Neutrophil (primary cell): ENCODE results near the gene MDM4.

Experiments used
- H3K27ac ChIP-seq: fragments of 200-600 bp; sonication (generic); 2 replicates; pipeline ENCODE4 v1.5.1; 2016; ENCODE audit warnings: mild to moderate bottlenecking, moderate library complexity
- H3K27me3 ChIP-seq: fragments of 200-600 bp; sonication (generic); 2 replicates; pipeline ENCODE4 v1.6.0; 2016; ENCODE audit warnings: mild to moderate bottlenecking
- H3K36me3 ChIP-seq: fragments of 200-600 bp; sonication (generic); 2 replicates; pipeline ENCODE4 v1.5.1; 2017
- H3K4me1 ChIP-seq, 2 experiments: fragments of 200-600 bp in 1 of 2; sonication (generic) in 1 of 2; 1 replicate in 1 of 2; 2 replicates in 1 of 2; pipeline versions ENCODE4 v1.5.1 to v1.6.1; 2013 to 2016; ENCODE audit warnings: low read depth in 1 of 2, low read length in 1 of 2, mild to moderate bottlenecking in 1 of 2, moderate library complexity in 1 of 2; ENCODE audit not compliant: control insufficient read depth in 1 of 2, insufficient read depth in 1 of 2
- H3K4me3 ChIP-seq, 2 experiments: fragments of 200-600 bp in 1 of 2; sonication (generic) in 1 of 2; 1 replicate in 1 of 2; 2 replicates in 1 of 2; pipeline ENCODE4 v1.5.1; 2013 to 2016; ENCODE audit warnings: low read depth in 1 of 2, low read length in 1 of 2, mild to moderate bottlenecking in 1 of 2, moderate library complexity in 1 of 2
- H3K9me3 ChIP-seq: fragments of 200-600 bp; sonication (generic); 2 replicates; pipeline ENCODE4 v1.5.1; 2016
- TF ChIP-seq, protein P1 (sequence below): fragments of 200-600 bp; sonication (generic); IDR thresholded peaks from 2 replicates; pipeline ENCODE4 v1.5.1; 2016; ENCODE audit warnings: antibody characterized with exemption

The MDM4 gene, protein sequence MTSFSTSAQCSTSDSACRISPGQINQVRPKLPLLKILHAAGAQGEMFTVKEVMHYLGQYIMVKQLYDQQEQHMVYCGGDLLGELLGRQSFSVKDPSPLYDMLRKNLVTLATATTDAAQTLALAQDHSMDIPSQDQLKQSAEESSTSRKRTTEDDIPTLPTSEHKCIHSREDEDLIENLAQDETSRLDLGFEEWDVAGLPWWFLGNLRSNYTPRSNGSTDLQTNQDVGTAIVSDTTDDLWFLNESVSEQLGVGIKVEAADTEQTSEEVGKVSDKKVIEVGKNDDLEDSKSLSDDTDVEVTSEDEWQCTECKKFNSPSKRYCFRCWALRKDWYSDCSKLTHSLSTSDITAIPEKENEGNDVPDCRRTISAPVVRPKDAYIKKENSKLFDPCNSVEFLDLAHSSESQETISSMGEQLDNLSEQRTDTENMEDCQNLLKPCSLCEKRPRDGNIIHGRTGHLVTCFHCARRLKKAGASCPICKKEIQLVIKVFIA

DNA sequence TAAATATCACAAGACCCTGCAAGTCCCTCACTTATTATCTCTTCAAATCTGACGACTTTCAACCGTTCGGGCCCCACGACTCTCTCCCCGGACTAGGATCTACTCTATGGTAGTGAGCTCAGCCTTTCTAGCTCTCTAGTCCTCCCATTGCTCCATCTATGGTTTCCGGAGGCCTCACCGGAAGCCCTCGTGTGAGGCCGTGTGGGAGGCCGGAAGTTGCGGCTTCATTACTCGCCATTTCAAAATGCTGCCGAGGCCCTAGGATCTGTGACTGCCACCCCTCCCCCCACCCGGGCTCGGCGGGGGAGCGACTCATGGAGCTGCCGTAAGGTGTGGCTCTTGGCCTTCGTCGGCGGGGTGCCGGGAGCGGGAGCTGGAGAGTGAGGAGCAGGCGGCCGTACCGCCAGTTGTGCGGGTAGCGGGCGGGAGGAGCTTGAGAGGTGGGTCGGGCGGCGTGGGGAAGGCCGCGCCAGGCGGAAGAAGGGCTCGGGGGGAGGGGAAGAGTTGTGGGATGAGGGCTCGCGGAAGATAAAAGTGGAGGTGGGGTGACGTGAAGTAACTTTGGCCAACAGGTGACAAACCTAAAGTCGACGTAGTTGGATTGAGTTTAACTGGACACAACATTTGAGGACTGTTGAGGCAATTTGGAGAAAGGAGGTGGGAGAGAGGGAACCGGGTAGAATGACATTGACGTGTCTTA is at the start of gene MDM4:
MDM4 (plus strand) TSS at position 227 of the 700 bp plus-strand sequence. CDS start 9,113 bp downstream, outside the sequence.
- Histone ChIP-seq H3K9me3 (no peaks in the 10 kb centered on the region), H3K27me3 (no peaks in the 10 kb centered on the region), H3K27ac (peak within 1 kb of the TSS; percentile 99), H3K36me3 (peaks cover 5% of the 10 kb centered on the region), H3K4me3 (peak within 1 kb of the TSS; percentile 57 to 74), H3K4me1 (peaks cover 92 to 93% of the 10 kb centered on the region in 2 experiments)
- TF ChIP-seq, protein P1, sequence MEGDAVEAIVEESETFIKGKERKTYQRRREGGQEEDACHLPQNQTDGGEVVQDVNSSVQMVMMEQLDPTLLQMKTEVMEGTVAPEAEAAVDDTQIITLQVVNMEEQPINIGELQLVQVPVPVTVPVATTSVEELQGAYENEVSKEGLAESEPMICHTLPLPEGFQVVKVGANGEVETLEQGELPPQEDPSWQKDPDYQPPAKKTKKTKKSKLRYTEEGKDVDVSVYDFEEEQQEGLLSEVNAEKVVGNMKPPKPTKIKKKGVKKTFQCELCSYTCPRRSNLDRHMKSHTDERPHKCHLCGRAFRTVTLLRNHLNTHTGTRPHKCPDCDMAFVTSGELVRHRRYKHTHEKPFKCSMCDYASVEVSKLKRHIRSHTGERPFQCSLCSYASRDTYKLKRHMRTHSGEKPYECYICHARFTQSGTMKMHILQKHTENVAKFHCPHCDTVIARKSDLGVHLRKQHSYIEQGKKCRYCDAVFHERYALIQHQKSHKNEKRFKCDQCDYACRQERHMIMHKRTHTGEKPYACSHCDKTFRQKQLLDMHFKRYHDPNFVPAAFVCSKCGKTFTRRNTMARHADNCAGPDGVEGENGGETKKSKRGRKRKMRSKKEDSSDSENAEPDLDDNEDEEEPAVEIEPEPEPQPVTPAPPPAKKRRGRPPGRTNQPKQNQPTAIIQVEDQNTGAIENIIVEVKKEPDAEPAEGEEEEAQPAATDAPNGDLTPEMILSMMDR = peak; percentile 49

DNA sequence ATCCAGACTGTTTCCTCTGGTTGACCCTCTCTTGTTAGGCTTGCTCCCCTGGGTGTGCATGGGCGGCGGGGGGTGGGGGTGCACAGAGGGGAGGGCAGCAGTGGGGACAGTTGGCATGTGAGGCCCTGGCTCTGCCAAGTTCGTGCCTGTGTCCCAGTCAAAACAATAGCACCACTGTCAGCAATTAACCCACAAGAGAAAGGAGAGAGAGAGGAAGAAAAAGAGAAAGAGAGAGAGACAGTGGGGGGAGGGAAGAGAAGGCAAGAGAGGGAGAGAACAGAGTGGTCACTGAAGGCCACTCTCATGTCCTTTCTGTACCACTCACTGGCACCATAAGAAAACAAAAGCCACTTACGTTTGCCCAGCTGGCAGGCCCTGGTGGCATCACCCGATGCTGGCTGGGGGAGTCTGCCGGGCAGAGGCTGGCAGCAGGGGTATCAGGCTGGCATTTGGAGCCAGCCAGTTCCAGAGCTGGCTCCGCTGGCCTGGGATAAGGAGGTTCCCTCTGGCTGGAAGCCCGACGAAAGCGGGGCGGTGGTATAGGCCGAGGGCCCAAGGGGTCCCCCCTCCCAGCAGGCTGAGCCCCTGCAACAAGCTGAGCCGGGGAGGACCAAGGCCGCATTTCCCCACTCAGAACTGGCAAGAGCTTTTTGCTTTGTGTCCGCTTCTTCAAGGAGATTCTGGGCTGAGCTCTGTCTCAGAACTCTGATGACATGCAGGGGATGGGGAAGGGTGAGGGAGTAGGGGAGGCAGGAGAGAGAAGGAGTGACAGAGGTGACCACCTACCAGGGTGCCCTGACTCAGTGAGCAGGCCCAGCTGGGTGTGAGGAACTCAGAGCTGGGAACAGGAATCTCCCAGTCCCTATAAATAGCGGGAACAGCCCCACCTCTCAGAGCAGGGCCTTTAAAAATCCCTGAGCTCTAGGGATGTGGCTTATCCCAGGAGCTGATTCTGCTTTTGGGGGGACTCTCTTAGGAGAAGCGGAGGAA is 49.5 kb upstream of the MDM4 start:
- H3K27ac ChIP-seq = no peak overlapping the region
- H3K27me3 ChIP-seq = no peaks in the 10 kb centered on the region

DNA sequence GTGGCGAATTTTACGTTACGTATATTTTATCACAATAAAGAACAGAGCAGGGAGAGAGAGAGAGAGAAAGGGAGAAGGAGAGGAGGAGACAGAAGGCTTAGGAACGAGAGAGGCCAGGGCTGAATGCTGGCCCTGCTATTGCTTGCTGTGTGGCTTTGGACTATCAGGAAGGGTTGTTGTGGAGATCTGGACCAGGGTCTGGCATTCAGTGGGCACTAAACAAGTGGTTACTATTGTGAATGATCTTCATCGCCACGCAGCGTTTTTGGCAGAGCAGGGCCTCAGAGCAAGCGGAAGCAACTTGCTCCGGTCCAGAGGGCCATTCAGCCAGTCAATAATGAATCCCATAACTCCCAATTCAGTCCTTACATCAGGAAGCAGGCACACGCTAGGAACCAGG is 48.0 kb upstream of the MDM4 start:
- Histone ChIP-seq H3K36me3 (no peaks in the 10 kb centered on the region), H3K4me3 (no peak overlapping the region), H3K27ac (no peak overlapping the region), H3K9me3 (no peaks in the 10 kb centered on the region), H3K4me1 (no peaks in the 10 kb centered on the region), H3K27me3 (no peaks in the 10 kb centered on the region)
- TF ChIP-seq, protein P1 = no peak

More for the DNA sequence above, 49.5 kb upstream of the MDM4 start:
- peaks cover 0 to 2% of the 10 kb centered on the region in 2 experiments for H3K4me1 ChIP-seq
- TF ChIP-seq, protein P1 = no peak
- H3K4me3 ChIP-seq = no peak overlapping the region
- H3K9me3 ChIP-seq = no peaks in the 10 kb centered on the region
- H3K36me3 ChIP-seq = no peaks in the 10 kb centered on the region

DNA sequence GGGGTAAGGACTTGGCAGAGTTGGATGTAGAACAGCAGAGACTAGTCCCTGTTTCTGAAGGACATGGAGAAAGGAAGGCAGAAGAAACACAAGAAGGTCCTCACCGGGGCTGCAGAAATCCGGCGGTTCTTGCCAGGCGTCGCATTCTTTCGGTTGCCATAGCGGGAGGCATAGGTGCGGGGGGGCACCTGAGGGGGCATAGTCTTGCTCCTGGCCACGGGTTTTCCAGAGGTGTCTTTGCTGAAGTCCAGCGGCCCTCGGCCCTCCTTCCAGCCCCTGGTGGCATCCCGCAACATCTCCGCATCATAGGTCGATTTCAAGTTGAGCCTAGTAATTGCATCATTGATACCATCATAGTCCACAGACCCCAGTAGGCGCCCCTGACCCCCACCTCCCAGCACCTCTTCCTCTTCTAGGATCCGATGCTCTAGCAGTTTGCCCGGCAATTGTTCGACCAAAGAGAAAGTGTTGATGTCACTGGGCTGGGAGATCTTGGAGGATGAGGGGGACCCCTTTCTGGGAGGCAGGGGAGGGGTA is 47.4 kb upstream of the MDM4 start:
- Histone ChIP-seq H3K4me1 (no peaks in the 10 kb centered on the region), H3K4me3 (no peak overlapping the region), H3K27me3 (no peaks in the 10 kb centered on the region), H3K27ac (no peak overlapping the region), H3K36me3 (no peaks in the 10 kb centered on the region), H3K9me3 (no peaks in the 10 kb centered on the region)
- TF ChIP-seq, protein P1 = no peak

DNA sequence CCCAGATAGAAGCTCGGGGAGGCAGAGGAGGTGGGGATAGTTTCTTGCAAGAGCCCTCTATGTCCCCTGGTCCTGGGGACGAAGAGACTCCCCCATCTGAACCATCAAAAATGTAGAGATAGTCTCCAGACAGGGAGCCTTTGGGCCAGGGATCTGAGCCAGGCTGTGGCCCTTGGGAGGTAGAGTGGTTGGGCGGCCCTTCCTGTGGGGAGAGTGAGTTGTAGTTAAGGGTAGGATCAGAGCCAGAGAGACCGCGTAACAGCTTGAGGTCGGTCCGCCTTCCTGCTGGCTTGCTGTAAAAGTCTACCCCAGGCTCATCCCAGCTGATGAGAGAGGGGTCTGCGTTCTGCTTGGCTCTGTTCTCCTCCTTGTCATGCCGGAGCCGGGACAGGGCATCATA is 46.9 kb upstream of the MDM4 start:
- Histone ChIP-seq H3K27ac (no peak overlapping the region), H3K4me1 (no peaks in the 10 kb centered on the region)

More for the DNA sequence above, 46.9 kb upstream of the MDM4 start:
- H3K36me3 ChIP-seq = no peaks in the 10 kb centered on the region
- no peaks in the 10 kb centered on the region for H3K27me3 ChIP-seq
- no peak overlapping the region for H3K4me3 ChIP-seq
- no peaks in the 10 kb centered on the region for H3K9me3 ChIP-seq
- TF ChIP-seq, protein P1 = no peak
